ENCODE measurements around the gene FUCA1.

GRCh38 chr1:23869051-23869450 lies 961 bp upstream of the FUCA1 start:
- TF ChIP-seq, protein P1, sequence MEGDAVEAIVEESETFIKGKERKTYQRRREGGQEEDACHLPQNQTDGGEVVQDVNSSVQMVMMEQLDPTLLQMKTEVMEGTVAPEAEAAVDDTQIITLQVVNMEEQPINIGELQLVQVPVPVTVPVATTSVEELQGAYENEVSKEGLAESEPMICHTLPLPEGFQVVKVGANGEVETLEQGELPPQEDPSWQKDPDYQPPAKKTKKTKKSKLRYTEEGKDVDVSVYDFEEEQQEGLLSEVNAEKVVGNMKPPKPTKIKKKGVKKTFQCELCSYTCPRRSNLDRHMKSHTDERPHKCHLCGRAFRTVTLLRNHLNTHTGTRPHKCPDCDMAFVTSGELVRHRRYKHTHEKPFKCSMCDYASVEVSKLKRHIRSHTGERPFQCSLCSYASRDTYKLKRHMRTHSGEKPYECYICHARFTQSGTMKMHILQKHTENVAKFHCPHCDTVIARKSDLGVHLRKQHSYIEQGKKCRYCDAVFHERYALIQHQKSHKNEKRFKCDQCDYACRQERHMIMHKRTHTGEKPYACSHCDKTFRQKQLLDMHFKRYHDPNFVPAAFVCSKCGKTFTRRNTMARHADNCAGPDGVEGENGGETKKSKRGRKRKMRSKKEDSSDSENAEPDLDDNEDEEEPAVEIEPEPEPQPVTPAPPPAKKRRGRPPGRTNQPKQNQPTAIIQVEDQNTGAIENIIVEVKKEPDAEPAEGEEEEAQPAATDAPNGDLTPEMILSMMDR (IDR thresholded peaks at IDR 0.05): no peak
- TF ChIP-seq EZH2 (IDR thresholded peaks at IDR 0.05) (no peak), EZH2phosphoT487 (IDR thresholded peaks at IDR 0.05) (no peak)

Data from neural progenitor cell (in vitro differentiated cells).